GM10266 (cell line): Measurements from ENCODE around the gene QRICH2.
"Not testable (repeated sequence)": the region's sequence is repeated elsewhere in the genome, so short reads cannot be mapped to it uniquely, and the experiment has no call there.

Source experiments
- DNase-seq: peaks from one replicate; pipeline ENCODE4 v3.0.0; 2012; ENCODE audit errors: extremely low spot score
- CTCF ChIP-seq: IDR thresholded peaks from 2 replicates; pipeline ENCODE4 v1.5.1; 2012; ENCODE audit warnings: mild to moderate bottlenecking, low read depth; ENCODE audit not compliant: control insufficient read depth, insufficient read depth; ENCODE audit errors: missing control alignments

QRICH2 gene

GRCh38 chr17:76233588-76234353 is 74.3 kb downstream of the QRICH2 start:
- TF ChIP-seq CTCF = no peak
- DNase-seq = no peak

- TF ChIP-seq CTCF = no peak
- DNase-seq = no peak
Observed at GRCh38 chr17:76232342-76232741, 75.7 kb downstream of the QRICH2 start.

GRCh38 chr17:76226749-76227148 is 81.3 kb downstream of the QRICH2 start:
- DNase-seq = not testable (repeated sequence)

GRCh38 chr17:76225373-76226086 is 82.5 kb downstream of the QRICH2 start:
- not testable (repeated sequence) for DNase-seq
